DMS79 (cell line): ENCODE data around the gene TNNC1.

Source experiments
- DNase-seq: peaks from one replicate; lab custom pipeline; 2025; lab: John Stamatoyannopoulos, UW

The TNNC1 gene

GRCh38 chr3:52442409-52443267 lies 11.2 kb downstream of the TNNC1 start:
- no peak for DNase-seq

- DNase-seq, result no peak
Observed at GRCh38 chr3:52441772-52442332, 12.0 kb downstream of the TNNC1 start.

- DNase-seq, result no peak
Observed at GRCh38 chr3:52441091-52441771, 12.6 kb downstream of the TNNC1 start.

- no peak for DNase-seq
Observed at GRCh38 chr3:52440671-52441070, 13.2 kb downstream of the TNNC1 start.

- DNase-seq, result no peak
Observed at GRCh38 chr3:52440249-52440551, 13.6 kb downstream of the TNNC1 start.

- DNase-seq, result no peak
Observed at GRCh38 chr3:52439426-52440248, 14.2 kb downstream of the TNNC1 start.

- DNase-seq, result no peak
Observed at GRCh38 chr3:52438579-52439425, 15.0 kb downstream of the TNNC1 start.

- no peak for DNase-seq
Observed at GRCh38 chr3:52438104-52438376, 15.8 kb downstream of the TNNC1 start.

GRCh38 chr3:52437326-52438103 lies 16.3 kb downstream of the TNNC1 start:
- no peak for DNase-seq

- DNase-seq, result no peak
Observed at GRCh38 chr3:52436500-52437149, 17.2 kb downstream of the TNNC1 start.

GRCh38 chr3:52435246-52436101 lies 18.4 kb downstream of the TNNC1 start:
- no peak for DNase-seq

GRCh38 chr3:52434491-52435115 lies 19.2 kb downstream of the TNNC1 start:
- no peak for DNase-seq

GRCh38 chr3:52433996-52434479 lies 19.8 kb downstream of the TNNC1 start:
- DNase-seq, result no peak

- no peak for DNase-seq
Observed at GRCh38 chr3:52433328-52433995, 20.4 kb downstream of the TNNC1 start.

- DNase-seq, result no peak
Observed at GRCh38 chr3:52432691-52433141, 21.1 kb downstream of the TNNC1 start.

GRCh38 chr3:52432225-52432624 lies 21.6 kb downstream of the TNNC1 start:
- DNase-seq, result no peak

- DNase-seq, result no peak
Observed at GRCh38 chr3:52431459-52432223, 22.2 kb downstream of the TNNC1 start.
